ENCODE results near the gene EFNA5. TPM values are rescaled to one million over a fixed set of nuclear protein-coding genes. Genes with fewer than 3 reads are reported as not detected.

Gene EFNA5
- total RNA-seq, 4 donors from 2014 or later = 2.4 to 9.2 (median 3.9) TPM

DNA sequence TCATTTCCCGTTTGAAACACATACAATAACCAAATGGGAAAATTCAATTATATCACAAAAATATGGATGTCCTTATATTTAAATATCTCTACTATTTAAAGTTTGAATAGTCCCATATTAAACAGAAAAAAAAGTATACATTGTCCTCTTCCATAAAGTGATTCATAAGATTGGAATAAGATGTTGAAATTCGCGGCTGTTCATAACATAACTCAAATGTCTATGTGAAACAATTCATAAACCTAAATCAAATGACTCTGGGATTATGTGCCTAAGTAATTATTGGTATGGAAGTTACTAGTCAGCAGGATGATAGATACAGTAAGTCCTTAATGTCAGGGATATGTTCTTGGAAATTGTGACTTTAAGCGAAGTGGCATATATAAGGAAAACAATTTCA, 3.9 kb upstream of the EFNA5 start:
- WGBS, 2 donors (ENCODE audit: low coverage in 1 of 2) = 85 to 89% methylated on average over 4 of the region's 4 CpGs
- Histone ChIP-seq H3K36me3 (no peaks in the 10 kb centered on the region), H3K9me3 (no peaks in the 10 kb centered on the region), H3K4me3 (no peak overlapping the region), H3K27me3 (peaks cover 33% of the 10 kb centered on the region), H3K27ac (no peak overlapping the region), H3K4me1 (peaks cover 0 to 40% (median 22%) of the 10 kb centered on the region in 3 donors)
- ATAC-seq = no peak
- TF ChIP-seq POLR2A (IDR thresholded peaks at IDR 0.05) (no peak), EP300 (IDR thresholded peaks at IDR 0.05) (no peak), POLR2AphosphoS5 (IDR thresholded peaks at IDR 0.05) (no peak)
- TF ChIP-seq, protein P1, sequence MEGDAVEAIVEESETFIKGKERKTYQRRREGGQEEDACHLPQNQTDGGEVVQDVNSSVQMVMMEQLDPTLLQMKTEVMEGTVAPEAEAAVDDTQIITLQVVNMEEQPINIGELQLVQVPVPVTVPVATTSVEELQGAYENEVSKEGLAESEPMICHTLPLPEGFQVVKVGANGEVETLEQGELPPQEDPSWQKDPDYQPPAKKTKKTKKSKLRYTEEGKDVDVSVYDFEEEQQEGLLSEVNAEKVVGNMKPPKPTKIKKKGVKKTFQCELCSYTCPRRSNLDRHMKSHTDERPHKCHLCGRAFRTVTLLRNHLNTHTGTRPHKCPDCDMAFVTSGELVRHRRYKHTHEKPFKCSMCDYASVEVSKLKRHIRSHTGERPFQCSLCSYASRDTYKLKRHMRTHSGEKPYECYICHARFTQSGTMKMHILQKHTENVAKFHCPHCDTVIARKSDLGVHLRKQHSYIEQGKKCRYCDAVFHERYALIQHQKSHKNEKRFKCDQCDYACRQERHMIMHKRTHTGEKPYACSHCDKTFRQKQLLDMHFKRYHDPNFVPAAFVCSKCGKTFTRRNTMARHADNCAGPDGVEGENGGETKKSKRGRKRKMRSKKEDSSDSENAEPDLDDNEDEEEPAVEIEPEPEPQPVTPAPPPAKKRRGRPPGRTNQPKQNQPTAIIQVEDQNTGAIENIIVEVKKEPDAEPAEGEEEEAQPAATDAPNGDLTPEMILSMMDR (IDR thresholded peaks at IDR 0.05) = no peak

DNA sequence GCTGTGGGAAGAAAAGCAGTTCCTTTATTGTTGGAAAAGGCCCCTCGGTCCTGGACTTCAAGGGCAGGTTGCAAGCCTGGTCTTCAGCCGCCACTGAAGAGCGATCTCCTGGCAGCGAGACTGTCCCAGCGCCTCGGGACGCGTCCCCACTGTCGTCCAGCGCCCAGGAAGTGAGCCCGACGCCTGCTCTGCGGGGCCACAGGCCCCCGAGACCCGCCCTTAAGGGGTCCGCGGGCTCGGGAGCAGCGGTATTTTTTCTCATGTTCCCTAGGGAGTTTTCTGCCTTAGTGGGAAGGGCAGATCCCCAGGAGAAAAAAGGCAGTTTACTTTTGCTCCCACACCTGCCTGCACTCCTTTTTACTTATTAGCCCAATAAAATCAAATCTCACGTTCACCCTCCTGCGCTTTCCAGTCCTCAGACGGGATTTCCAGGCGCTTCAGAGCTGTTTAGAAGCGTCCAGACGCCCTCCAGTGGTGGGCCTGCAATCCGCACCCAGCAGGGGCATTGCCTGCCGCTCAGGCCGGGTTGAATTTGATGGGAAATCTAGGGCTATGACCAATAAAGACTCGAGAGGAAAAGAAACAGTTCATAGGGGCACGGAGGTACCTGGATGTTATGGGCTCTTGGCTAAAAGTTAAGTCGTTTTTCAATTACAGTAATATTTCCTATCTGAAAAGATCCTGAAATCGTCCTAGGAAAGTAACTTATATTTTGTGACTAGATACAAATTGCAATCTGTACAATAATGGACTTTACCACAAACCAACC, 2.8 kb upstream of the EFNA5 start:
- H3K27me3 ChIP-seq = peaks cover 44% of the 10 kb centered on the region
- peak overlapping the region; percentile 42 to 56 for H3K4me3 ChIP-seq
- ATAC-seq = peak; percentile 64
- no peaks in the 10 kb centered on the region for H3K9me3 ChIP-seq
- H3K4me1 ChIP-seq = peaks cover 0 to 51% (median 22%) of the 10 kb centered on the region in 3 donors
- H3K36me3 ChIP-seq = no peaks in the 10 kb centered on the region
- 2 to 11% methylated on average over 7 to 21 of the region's 32 CpGs for WGBS, 2 donors (ENCODE audit: low coverage in 1 of 2)
- peak overlapping the region in 3 of 4 donors; percentile 56 to 74 (median 69) for H3K27ac ChIP-seq
- TF ChIP-seq EP300 (IDR thresholded peaks at IDR 0.05) (no peak), POLR2AphosphoS5 (IDR thresholded peaks at IDR 0.05) (no peak), POLR2A (IDR thresholded peaks at IDR 0.05) (no peak)
- TF ChIP-seq, protein P1 (IDR thresholded peaks at IDR 0.05) = peak; percentile 78 to 95 (median 84)

GRCh38 chr5:107673039-107673367, 2.3 kb upstream of the EFNA5 start:
- H3K4me3 ChIP-seq = peak overlapping the region; percentile 42 to 56
- WGBS, 2 donors (ENCODE audit: low coverage in 1 of 2) = 0 to 4% methylated on average over 9 to 11 of the region's 11 CpGs
- H3K27ac ChIP-seq = peak overlapping the region in 3 of 4 donors; percentile 56 to 74 (median 69)
- peaks cover 50% of the 10 kb centered on the region for H3K27me3 ChIP-seq
- no peak for ATAC-seq
- TF ChIP-seq, protein P1 (IDR thresholded peaks at IDR 0.05) = no peak
- no peak for TF ChIP-seq EP300 (IDR thresholded peaks at IDR 0.05)
- TF ChIP-seq POLR2AphosphoS5 (IDR thresholded peaks at IDR 0.05) = no peak
- TF ChIP-seq POLR2A (IDR thresholded peaks at IDR 0.05) = no peak
- H3K4me1 ChIP-seq = peaks cover 0 to 51% (median 22%) of the 10 kb centered on the region in 3 donors
- H3K9me3 ChIP-seq = no peaks in the 10 kb centered on the region
- H3K36me3 ChIP-seq = no peaks in the 10 kb centered on the region

DNA sequence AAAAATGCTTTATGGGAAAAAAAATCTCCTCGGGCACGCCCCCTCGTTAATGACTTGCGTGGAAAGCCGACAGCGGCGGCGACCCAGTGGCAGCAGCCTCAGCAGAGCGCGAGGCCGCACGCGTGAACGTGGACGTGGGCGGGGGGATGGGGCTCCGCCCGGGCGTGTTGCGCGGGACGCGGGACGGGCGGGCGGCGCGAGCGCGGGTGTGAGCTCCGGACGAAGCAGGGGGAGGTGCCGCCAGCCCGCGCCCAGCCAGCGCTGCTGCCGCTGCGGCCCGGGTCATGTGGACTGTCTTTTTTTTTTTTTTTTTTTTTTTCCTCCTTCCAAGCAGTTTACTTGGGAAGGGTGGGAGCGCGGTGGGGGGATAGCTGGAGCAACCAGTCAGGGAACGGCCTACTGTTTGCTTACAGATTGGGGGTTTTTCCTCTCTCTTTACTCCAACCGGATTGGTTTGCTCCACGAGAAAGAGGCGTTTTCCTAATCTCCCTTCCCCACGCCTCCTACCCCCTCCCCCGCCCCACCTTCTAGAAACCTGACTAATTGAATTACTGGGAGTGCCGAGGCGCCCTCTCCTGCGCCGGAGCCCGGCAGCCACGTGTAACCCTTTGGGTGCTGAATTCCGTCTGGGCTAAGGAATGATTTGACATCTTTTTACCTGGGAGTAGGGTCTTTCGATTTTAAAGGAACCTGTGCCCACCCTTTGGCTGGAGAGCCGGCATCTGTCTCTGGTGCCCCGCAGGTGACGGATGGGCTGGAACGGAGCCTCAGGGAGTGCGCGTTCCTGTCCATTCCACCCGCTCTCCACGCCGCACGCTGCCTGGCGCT, 1.7 kb upstream of the EFNA5 start:
- no peaks in the 10 kb centered on the region for H3K36me3 ChIP-seq
- peaks cover 50% of the 10 kb centered on the region for H3K27me3 ChIP-seq
- H3K27ac ChIP-seq = peak overlapping the region in 3 of 4 donors; percentile 56 to 74 (median 69)
- no peaks in the 10 kb centered on the region for H3K9me3 ChIP-seq
- peaks cover 0 to 51% (median 22%) of the 10 kb centered on the region in 3 donors for H3K4me1 ChIP-seq
- peak overlapping the region; percentile 42 to 56 for H3K4me3 ChIP-seq
- 0% methylated on average over 4 to 20 of the region's 66 CpGs for WGBS, 2 donors (ENCODE audit: low coverage in 1 of 2)
- peak; percentile 81 for ATAC-seq
- TF ChIP-seq POLR2AphosphoS5 (IDR thresholded peaks at IDR 0.05) = no peak
- TF ChIP-seq, protein P1 (IDR thresholded peaks at IDR 0.05) = no peak
- TF ChIP-seq POLR2A (IDR thresholded peaks at IDR 0.05) = no peak
- TF ChIP-seq EP300 (IDR thresholded peaks at IDR 0.05) = no peak

All from gastroesophageal sphincter (tissue), 4 donors.